ENCODE results near the gene MAG.

The MAG gene

GRCh38 chr19:35251456-35251855 lies 40.5 kb upstream of the MAG start:
- Histone ChIP-seq H3K4me3 (ENCODE audit: insufficient read depth in 1 of 2, low read depth in 1 of 2, low read length in 2 of 2) (no peak overlapping the region), H2BK120ac (ENCODE audit: low read depth, low read length) (no peak overlapping the region), H2AK5ac (ENCODE audit: low read length, severe bottlenecking) (no peak overlapping the region), H3K23ac (ENCODE audit: low read length in 2 of 2) (no peak overlapping the region), H3K36me3 (ENCODE audit: control insufficient read depth in 1 of 2, insufficient read depth in 2 of 2, low read depth in 1 of 2, low read length in 2 of 2) (no peaks in the 10 kb centered on the region), H3K4me2 (ENCODE audit: low read length, poor library complexity, severe bottlenecking) (no peak overlapping the region), H2BK15ac (ENCODE audit: low read depth, poor library complexity, severe bottlenecking) (no peak overlapping the region), H2AFZ (ENCODE audit: low read depth, low read length) (no peak overlapping the region), H3K9ac (ENCODE audit: low read length) (no peak overlapping the region), H3K18ac (ENCODE audit: low read depth in 1 of 2, low read length in 2 of 2) (no peak overlapping the region), H4K91ac (ENCODE audit: low read length) (no peak overlapping the region), H3K79me1 (replicated peaks; ENCODE audit: low read length, poor library complexity, severe bottlenecking) (no peaks in the 10 kb centered on the region), H3K27me3 (ENCODE audit: control insufficient read depth in 1 of 2, insufficient read depth in 1 of 2, low read length in 2 of 2) (peaks cover 45 to 61% of the 10 kb centered on the region in 2 experiments), H3K4me1 (ENCODE audit: control insufficient read depth, insufficient read depth, low read depth, low read length) (peaks cover 19% of the 10 kb centered on the region), H2BK12ac (ENCODE audit: low read length in 2 of 2) (no peak overlapping the region), H4K8ac (ENCODE audit: low read length) (no peak overlapping the region), H3K27ac (ENCODE audit: low read length, poor library complexity, severe bottlenecking) (no peak overlapping the region), H3K9me3 (ENCODE audit: control insufficient read depth, low read length) (no peaks in the 10 kb centered on the region), H3K14ac (ENCODE audit: low read length in 2 of 2) (no peak overlapping the region), H2BK5ac (ENCODE audit: low read depth, low read length, poor library complexity, severe bottlenecking) (no peak overlapping the region), H3K4ac (ENCODE audit: low read depth in 1 of 2, low read length in 2 of 2) (no peak overlapping the region)
- 70% methylated on average over 2 of the region's 2 CpGs for WGBS
- DNase-seq = no peak

- Histone ChIP-seq H2BK15ac (ENCODE audit: low read depth, poor library complexity, severe bottlenecking) (no peak overlapping the region), H3K9ac (ENCODE audit: low read length) (no peak overlapping the region), H4K91ac (ENCODE audit: low read length) (no peak overlapping the region), H3K27ac (ENCODE audit: low read length, poor library complexity, severe bottlenecking) (no peak overlapping the region), H3K4me3 (ENCODE audit: insufficient read depth in 1 of 2, low read depth in 1 of 2, low read length in 2 of 2) (no peak overlapping the region), H2BK5ac (ENCODE audit: low read depth, low read length, poor library complexity, severe bottlenecking) (no peak overlapping the region), H2AFZ (ENCODE audit: low read depth, low read length) (no peak overlapping the region), H3K79me1 (replicated peaks; ENCODE audit: low read length, poor library complexity, severe bottlenecking) (no peaks in the 10 kb centered on the region), H3K18ac (ENCODE audit: low read depth in 1 of 2, low read length in 2 of 2) (no peak overlapping the region), H3K36me3 (ENCODE audit: control insufficient read depth in 1 of 2, insufficient read depth in 2 of 2, low read depth in 1 of 2, low read length in 2 of 2) (no peaks in the 10 kb centered on the region), H3K14ac (ENCODE audit: low read length in 2 of 2) (no peak overlapping the region), H4K8ac (ENCODE audit: low read length) (no peak overlapping the region), H3K9me3 (ENCODE audit: control insufficient read depth, low read length) (no peaks in the 10 kb centered on the region), H3K4me1 (ENCODE audit: control insufficient read depth, insufficient read depth, low read depth, low read length) (peaks cover 9% of the 10 kb centered on the region), H2BK12ac (ENCODE audit: low read length in 2 of 2) (no peak overlapping the region), H3K27me3 (ENCODE audit: control insufficient read depth in 1 of 2, insufficient read depth in 1 of 2, low read length in 2 of 2) (peaks cover 36 to 55% of the 10 kb centered on the region in 2 experiments), H3K4ac (ENCODE audit: low read depth in 1 of 2, low read length in 2 of 2) (no peak overlapping the region), H3K4me2 (ENCODE audit: low read length, poor library complexity, severe bottlenecking) (no peak overlapping the region), H3K23ac (ENCODE audit: low read length in 2 of 2) (no peak overlapping the region), H2BK120ac (ENCODE audit: low read depth, low read length) (no peak overlapping the region), H2AK5ac (ENCODE audit: low read length, severe bottlenecking) (no peak overlapping the region)
- DNase-seq = no peak
- WGBS = 80% methylated on average over 9 of the region's 9 CpGs
These were observed 38.4 kb upstream of the MAG start for GRCh38 chr19:35253316-35254286.

DNA sequence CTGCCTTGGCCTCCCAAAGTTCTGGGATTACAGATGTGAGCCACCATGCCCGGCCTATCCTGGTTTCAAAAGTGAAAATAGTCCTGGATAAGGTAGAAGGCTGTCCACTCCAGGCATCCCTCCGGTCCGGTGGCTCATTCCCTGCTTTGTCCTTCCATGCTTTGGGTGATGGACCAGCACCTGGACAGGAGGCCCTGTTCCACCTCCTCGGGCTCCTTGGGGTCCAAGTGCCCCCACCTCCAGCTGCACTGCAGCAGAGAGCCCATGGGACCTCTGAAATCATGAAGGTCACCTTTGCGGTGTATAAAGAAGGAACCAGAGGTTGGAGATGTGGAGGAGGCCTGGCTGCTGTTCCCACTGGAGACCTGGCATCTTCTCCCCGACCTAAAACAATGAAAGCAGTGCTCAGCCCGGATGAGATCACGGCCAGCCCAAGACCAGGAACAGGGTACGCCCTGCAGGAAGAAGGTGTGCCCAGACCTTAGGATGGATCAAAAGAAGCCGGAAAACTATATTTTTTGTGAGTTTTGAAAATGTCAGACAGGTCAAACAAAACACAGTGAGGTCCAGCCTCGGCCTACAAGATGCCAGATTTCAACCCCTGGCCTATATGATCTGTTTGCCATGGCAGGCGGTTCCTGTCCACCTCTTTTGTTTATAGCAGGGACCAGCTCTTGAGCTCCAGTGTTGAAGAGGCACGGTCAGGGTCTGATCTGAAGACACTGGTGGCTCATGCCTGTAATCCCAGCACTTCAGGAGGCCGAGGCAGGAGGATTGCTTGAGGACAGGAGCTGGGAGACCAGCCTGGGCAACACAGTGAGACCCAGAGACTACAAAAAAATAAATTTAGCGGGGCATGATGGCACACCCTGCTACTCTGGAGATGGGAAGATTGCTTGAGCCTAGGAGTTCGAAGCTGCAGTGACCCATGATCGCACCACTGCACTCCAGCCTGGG lies 37.3 kb upstream of the MAG start:
- no peak overlapping the region for H3K23ac ChIP-seq (ENCODE audit: low read length in 2 of 2)
- H3K9me3 ChIP-seq (ENCODE audit: control insufficient read depth, low read length) = no peaks in the 10 kb centered on the region
- H2BK15ac ChIP-seq (ENCODE audit: low read depth, poor library complexity, severe bottlenecking) = no peak overlapping the region
- no peaks in the 10 kb centered on the region for H3K36me3 ChIP-seq (ENCODE audit: control insufficient read depth in 1 of 2, insufficient read depth in 2 of 2, low read depth in 1 of 2, low read length in 2 of 2)
- H3K4me1 ChIP-seq (ENCODE audit: control insufficient read depth, insufficient read depth, low read depth, low read length) = peaks cover 2% of the 10 kb centered on the region
- H2AFZ ChIP-seq (ENCODE audit: low read depth, low read length) = no peak overlapping the region
- H4K8ac ChIP-seq (ENCODE audit: low read length) = no peak overlapping the region
- no peak overlapping the region for H3K4me2 ChIP-seq (ENCODE audit: low read length, poor library complexity, severe bottlenecking)
- H2BK12ac ChIP-seq (ENCODE audit: low read length in 2 of 2) = no peak overlapping the region
- no peak overlapping the region for H2BK5ac ChIP-seq (ENCODE audit: low read depth, low read length, poor library complexity, severe bottlenecking)
- H2AK5ac ChIP-seq (ENCODE audit: low read length, severe bottlenecking) = no peak overlapping the region
- H4K91ac ChIP-seq (ENCODE audit: low read length) = no peak overlapping the region
- H3K27me3 ChIP-seq (ENCODE audit: control insufficient read depth in 1 of 2, insufficient read depth in 1 of 2, low read length in 2 of 2) = peaks cover 26 to 51% of the 10 kb centered on the region in 2 experiments
- H3K18ac ChIP-seq (ENCODE audit: low read depth in 1 of 2, low read length in 2 of 2) = no peak overlapping the region
- H2BK120ac ChIP-seq (ENCODE audit: low read depth, low read length) = no peak overlapping the region
- H3K27ac ChIP-seq (ENCODE audit: low read length, poor library complexity, severe bottlenecking) = no peak overlapping the region
- no peak overlapping the region for H3K14ac ChIP-seq (ENCODE audit: low read length in 2 of 2)
- WGBS = 86% methylated on average over 17 of the region's 17 CpGs
- DNase-seq = no peak
- H3K4ac ChIP-seq (ENCODE audit: low read depth in 1 of 2, low read length in 2 of 2) = no peak overlapping the region
- no peaks in the 10 kb centered on the region for H3K79me1 ChIP-seq (replicated peaks; ENCODE audit: low read length, poor library complexity, severe bottlenecking)
- no peak overlapping the region for H3K9ac ChIP-seq (ENCODE audit: low read length)
- no peak overlapping the region for H3K4me3 ChIP-seq (ENCODE audit: insufficient read depth in 1 of 2, low read depth in 1 of 2, low read length in 2 of 2)

GRCh38 chr19:35256566-35256965 lies 35.4 kb upstream of the MAG start:
- no peak overlapping the region for H3K14ac ChIP-seq (ENCODE audit: low read length in 2 of 2)
- H3K9me3 ChIP-seq (ENCODE audit: control insufficient read depth, low read length) = no peaks in the 10 kb centered on the region
- no peak overlapping the region for H3K4ac ChIP-seq (ENCODE audit: low read depth in 1 of 2, low read length in 2 of 2)
- H2BK12ac ChIP-seq (ENCODE audit: low read length in 2 of 2) = no peak overlapping the region
- no peak overlapping the region for H2AFZ ChIP-seq (ENCODE audit: low read depth, low read length)
- no peak for DNase-seq
- H3K18ac ChIP-seq (ENCODE audit: low read depth in 1 of 2, low read length in 2 of 2) = no peak overlapping the region
- H3K36me3 ChIP-seq (ENCODE audit: control insufficient read depth in 1 of 2, insufficient read depth in 2 of 2, low read depth in 1 of 2, low read length in 2 of 2) = no peaks in the 10 kb centered on the region
- no peak overlapping the region for H4K91ac ChIP-seq (ENCODE audit: low read length)
- no peak overlapping the region for H2AK5ac ChIP-seq (ENCODE audit: low read length, severe bottlenecking)
- H3K4me2 ChIP-seq (ENCODE audit: low read length, poor library complexity, severe bottlenecking) = no peak overlapping the region
- H2BK120ac ChIP-seq (ENCODE audit: low read depth, low read length) = no peak overlapping the region
- 45% methylated on average over 2 of the region's 2 CpGs for WGBS
- H2BK5ac ChIP-seq (ENCODE audit: low read depth, low read length, poor library complexity, severe bottlenecking) = no peak overlapping the region
- no peak overlapping the region for H3K9ac ChIP-seq (ENCODE audit: low read length)
- peaks cover 2% of the 10 kb centered on the region for H3K4me1 ChIP-seq (ENCODE audit: control insufficient read depth, insufficient read depth, low read depth, low read length)
- peaks cover 9 to 42% of the 10 kb centered on the region in 2 experiments for H3K27me3 ChIP-seq (ENCODE audit: control insufficient read depth in 1 of 2, insufficient read depth in 1 of 2, low read length in 2 of 2)
- no peak overlapping the region for H3K4me3 ChIP-seq (ENCODE audit: insufficient read depth in 1 of 2, low read depth in 1 of 2, low read length in 2 of 2)
- H2BK15ac ChIP-seq (ENCODE audit: low read depth, poor library complexity, severe bottlenecking) = no peak overlapping the region
- H3K23ac ChIP-seq (ENCODE audit: low read length in 2 of 2) = no peak overlapping the region
- H4K8ac ChIP-seq (ENCODE audit: low read length) = no peak overlapping the region
- H3K79me1 ChIP-seq (replicated peaks; ENCODE audit: low read length, poor library complexity, severe bottlenecking) = no peaks in the 10 kb centered on the region
- no peak overlapping the region for H3K27ac ChIP-seq (ENCODE audit: low read length, poor library complexity, severe bottlenecking)

Data from mesenchymal stem cell (in vitro differentiated cells and primary cell).